Epidermal melanocyte (primary cell): ENCODE measurements around the gene ZNF10.

ENCODE experiments used
- DNase-seq: peaks from one replicate; pipeline ENCODE4 v3.0.0; 2011; ENCODE audit warnings: low spot score; ENCODE audit not compliant: insufficient read length

Gene ZNF10

GRCh38 chr12:133130038-133130807, at the start of gene ZNF10, which contains the start of gene ZNF891:
TSS of gene ZNF10 (plus strand) at chr12:133130627. CDS start at chr12:133144493, 13,866 bp downstream.
TSS of gene ZNF891 (minus strand) at chr12:133130274. CDS start at chr12:133121918, 8,356 bp downstream.
- DNase-seq = peak; percentile 25

- DNase-seq = no peak
Observed at GRCh38 chr12:133081159-133081780, 49.2 kb upstream of the ZNF10 start.

- DNase-seq = no peak
Observed at GRCh38 chr12:133083345-133083744, 47.1 kb upstream of the ZNF10 start.

- DNase-seq = no peak
Observed at GRCh38 chr12:133105620-133106019, 24.8 kb upstream of the ZNF10 start.

GRCh38 chr12:133106253-133106652, 24.2 kb upstream of the ZNF10 start:
- no peak for DNase-seq

GRCh38 chr12:133107121-133107520, 23.3 kb upstream of the ZNF10 start:
- DNase-seq = no peak

- DNase-seq = no peak
Observed at GRCh38 chr12:133108150-133108549, 22.3 kb upstream of the ZNF10 start.

- no peak for DNase-seq
Observed at GRCh38 chr12:133120385-133121191, 9.8 kb upstream of the ZNF10 start.

- no peak for DNase-seq
Observed at GRCh38 chr12:133124674-133125073, 5.8 kb upstream of the ZNF10 start.

GRCh38 chr12:133129368-133130037, 924 bp upstream of the ZNF10 start:
- DNase-seq = no peak

GRCh38 chr12:133130808-133131128, 341 bp downstream of the ZNF10 start:
- no peak for DNase-seq

GRCh38 chr12:133135747-133136146, 5.3 kb downstream of the ZNF10 start:
- no peak for DNase-seq

- no peak for DNase-seq
Observed at GRCh38 chr12:133145981-133146380, 15.6 kb downstream of the ZNF10 start.

- DNase-seq = no peak
Observed at GRCh38 chr12:133156125-133156690, 25.8 kb downstream of the ZNF10 start.

- DNase-seq = no peak
Observed at GRCh38 chr12:133165776-133166175, 35.3 kb downstream of the ZNF10 start.

- DNase-seq = no peak
Observed at GRCh38 chr12:133172491-133172890, 42.1 kb downstream of the ZNF10 start.

GRCh38 chr12:133174901-133175300, 44.5 kb downstream of the ZNF10 start:
- no peak for DNase-seq

GRCh38 chr12:133180669-133181068, 50.2 kb downstream of the ZNF10 start:
- DNase-seq = no peak

- peak; percentile 83 for DNase-seq
Observed at GRCh38 chr12:133181238-133181959, 51.0 kb downstream of the ZNF10 start, which contains the start of gene ZNF268. TSS of gene ZNF268 (plus strand) at chr12:133181495. CDS start at chr12:133181998, 503 bp downstream.

- DNase-seq = no peak
Observed at GRCh38 chr12:133190176-133190575, 59.7 kb downstream of the ZNF10 start.
